ENCODE data around the gene PPP2R2C. TPM values are rescaled to one million over a fixed set of nuclear protein-coding genes. Genes with fewer than 3 reads are reported as not detected.
A peak's percentile ranks its signal among the peaks of the same experiment; 100 is the strongest.

PPP2R2C gene
- total RNA-seq, 4 donors from 2014 or later, result 0.47 to 4.6 (median 1.0) TPM

DNA sequence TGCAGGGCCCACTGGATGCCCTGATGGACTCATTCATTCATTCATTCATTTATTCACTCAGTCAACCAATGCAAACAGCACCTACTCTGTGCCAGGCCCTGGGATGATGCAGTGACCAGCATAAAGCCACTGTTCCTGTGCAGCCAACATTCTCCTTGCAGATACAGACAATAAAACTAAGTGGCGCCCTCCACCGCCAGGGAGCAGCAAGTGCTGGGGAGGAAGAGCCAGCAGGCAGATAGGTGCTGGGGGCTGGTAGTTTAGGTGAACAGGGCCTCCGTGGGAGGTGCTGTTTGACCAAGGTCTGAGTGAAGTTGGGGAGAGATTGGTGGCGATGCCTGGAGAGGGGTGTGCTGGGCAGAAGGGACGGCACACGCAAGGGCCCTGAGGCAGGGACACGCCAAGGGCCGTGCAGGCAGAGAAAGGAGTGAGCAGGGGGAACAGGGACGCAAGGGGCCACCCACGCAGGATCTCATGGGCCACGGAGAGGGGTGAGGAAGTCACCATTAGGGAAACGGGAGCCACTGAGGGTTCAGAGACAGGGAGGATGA lies 137.3 kb downstream of the PPP2R2C start:
- Histone ChIP-seq H3K27me3 (peaks cover 77% of the 10 kb centered on the region), H3K36me3 (no peaks in the 10 kb centered on the region), H3K4me1 (no peaks in the 10 kb centered on the region), H3K9me3 (peaks cover 0 to 11% (median 0%) of the 10 kb centered on the region in 3 donors), H3K4me3 (no peak overlapping the region), H3K27ac (no peak overlapping the region)
- no peak for TF ChIP-seq POLR2A (IDR thresholded peaks at IDR 0.05)
- ATAC-seq, result no peak
- 72% methylated on average over 6 to 11 of the region's 12 CpGs for WGBS, 2 donors (ENCODE audit: low coverage in 1 of 2)

DNA sequence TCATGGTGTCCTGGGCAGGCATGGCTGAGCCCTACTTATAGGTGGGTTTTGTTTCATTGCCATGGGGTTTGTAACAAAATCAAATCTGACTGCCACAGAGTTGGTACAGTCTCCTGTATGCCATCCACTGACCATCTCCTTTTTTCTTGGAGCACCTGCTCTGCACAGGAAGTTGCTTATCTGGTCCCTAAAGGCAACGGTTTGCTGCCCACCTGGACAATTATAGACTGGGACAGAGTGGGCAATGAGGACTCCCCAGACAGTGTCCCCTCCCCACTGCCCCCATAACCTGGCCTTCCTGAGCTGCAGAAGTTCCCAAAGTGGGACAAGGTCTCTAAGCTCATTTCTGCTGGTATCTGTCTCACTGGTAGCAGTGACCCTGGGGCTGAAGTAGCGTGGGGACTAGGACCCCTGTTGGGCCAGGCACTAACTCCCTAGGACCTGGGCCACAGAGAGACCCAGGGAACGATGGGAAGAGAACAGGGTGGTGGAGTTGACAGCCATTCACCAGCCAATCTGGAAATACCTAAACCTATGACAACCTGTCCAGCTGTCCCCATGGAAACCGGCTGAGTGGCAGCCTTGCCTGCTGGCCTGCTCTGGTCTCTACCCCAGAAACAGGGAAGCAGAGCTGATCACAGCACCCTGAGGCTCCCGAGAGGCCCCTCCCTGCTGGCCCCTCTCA lies 138.1 kb downstream of the PPP2R2C start:
- Histone ChIP-seq H3K9me3 (peaks cover 0 to 11% (median 0%) of the 10 kb centered on the region in 3 donors), H3K4me3 (no peak overlapping the region), H3K36me3 (no peaks in the 10 kb centered on the region), H3K4me1 (no peaks in the 10 kb centered on the region), H3K27me3 (peaks cover 70% of the 10 kb centered on the region), H3K27ac (no peak overlapping the region)
- no peak for ATAC-seq
- no CpG with 5 or more reads among the region's 5 CpGs for WGBS, 2 donors (ENCODE audit: low coverage in 1 of 2)
- TF ChIP-seq, protein P1, sequence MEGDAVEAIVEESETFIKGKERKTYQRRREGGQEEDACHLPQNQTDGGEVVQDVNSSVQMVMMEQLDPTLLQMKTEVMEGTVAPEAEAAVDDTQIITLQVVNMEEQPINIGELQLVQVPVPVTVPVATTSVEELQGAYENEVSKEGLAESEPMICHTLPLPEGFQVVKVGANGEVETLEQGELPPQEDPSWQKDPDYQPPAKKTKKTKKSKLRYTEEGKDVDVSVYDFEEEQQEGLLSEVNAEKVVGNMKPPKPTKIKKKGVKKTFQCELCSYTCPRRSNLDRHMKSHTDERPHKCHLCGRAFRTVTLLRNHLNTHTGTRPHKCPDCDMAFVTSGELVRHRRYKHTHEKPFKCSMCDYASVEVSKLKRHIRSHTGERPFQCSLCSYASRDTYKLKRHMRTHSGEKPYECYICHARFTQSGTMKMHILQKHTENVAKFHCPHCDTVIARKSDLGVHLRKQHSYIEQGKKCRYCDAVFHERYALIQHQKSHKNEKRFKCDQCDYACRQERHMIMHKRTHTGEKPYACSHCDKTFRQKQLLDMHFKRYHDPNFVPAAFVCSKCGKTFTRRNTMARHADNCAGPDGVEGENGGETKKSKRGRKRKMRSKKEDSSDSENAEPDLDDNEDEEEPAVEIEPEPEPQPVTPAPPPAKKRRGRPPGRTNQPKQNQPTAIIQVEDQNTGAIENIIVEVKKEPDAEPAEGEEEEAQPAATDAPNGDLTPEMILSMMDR (IDR thresholded peaks at IDR 0.05), result no peak
- TF ChIP-seq POLR2AphosphoS5 (IDR thresholded peaks at IDR 0.05) (no peak), POLR2A (IDR thresholded peaks at IDR 0.05) (no peak), EP300 (IDR thresholded peaks at IDR 0.05) (no peak)

DNA sequence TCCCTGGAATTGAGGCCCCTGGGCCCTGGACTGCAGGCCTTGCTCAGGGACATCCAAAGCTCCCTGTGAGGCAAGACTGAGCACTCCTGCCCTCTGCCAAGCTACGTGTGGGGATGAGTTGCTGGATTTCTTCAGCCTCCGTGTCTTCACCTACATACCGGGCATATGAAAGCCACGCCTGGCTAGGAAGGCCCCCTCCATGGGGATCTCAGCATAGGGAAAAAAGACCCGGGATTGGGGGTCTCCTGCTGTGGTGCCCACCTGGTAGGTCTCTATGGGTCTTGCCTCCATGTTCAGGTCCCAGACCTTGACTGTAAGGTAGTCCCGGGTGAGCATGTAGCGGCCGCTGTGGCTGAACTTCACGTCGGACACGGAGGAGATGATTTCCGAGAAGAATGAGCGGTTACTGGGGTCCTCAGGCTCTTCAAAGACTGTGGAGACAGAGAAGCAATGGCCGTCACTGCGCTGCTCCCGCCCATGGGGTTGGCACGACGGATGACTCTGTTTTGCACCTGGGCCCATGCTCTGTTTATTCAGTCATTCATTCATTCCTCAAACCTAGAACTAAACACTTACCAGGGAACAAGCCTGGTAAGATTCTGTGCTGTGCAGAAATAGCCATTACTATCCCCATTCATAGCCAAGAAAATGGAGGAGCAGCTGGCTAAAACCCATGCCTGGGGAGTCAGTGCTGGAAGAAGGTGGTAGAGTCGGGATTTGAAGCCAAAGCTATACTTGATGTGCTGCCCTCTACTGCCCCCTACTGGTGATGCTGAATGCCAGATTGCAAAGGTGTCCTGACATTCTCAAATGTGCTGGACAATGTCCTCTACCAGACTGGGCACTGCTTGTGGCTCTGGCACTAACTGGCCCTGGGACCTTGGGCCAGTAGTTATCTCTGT lies 138.9 kb downstream of the PPP2R2C start:
- TF ChIP-seq, protein P1 (IDR thresholded peaks at IDR 0.05), result peak in 1 of 4 experiments; percentile 6
- no peak for TF ChIP-seq EP300 (IDR thresholded peaks at IDR 0.05)
- Histone ChIP-seq H3K4me3 (no peak overlapping the region), H3K36me3 (no peaks in the 10 kb centered on the region), H3K27me3 (peaks cover 69% of the 10 kb centered on the region), H3K9me3 (peaks cover 0 to 11% (median 0%) of the 10 kb centered on the region in 3 donors), H3K4me1 (no peaks in the 10 kb centered on the region), H3K27ac (no peak overlapping the region)
- ATAC-seq, result no peak
- WGBS, 2 donors (ENCODE audit: low coverage in 1 of 2), result 40 to 88% methylated on average over 2 to 7 of the region's 19 CpGs

DNA sequence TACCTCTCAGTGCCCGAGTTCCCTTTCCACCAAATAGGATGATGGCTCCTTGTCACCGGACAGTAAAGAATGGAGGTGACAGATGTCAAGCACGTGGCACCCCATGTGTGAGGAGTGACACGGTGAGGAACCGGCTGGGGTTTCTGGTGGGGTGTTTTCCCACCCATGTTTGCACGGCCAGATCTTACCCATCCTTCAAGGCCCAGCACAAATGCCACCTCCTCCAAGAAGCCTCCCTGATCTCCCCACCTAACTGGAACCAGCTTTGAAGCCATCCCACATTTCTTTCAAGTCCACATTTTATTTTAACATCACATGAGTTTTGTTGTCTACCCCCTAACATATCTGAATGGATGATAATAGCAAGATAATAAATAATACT lies 139.8 kb downstream of the PPP2R2C start:
- H3K9me3 ChIP-seq, result peaks cover 0 to 11% (median 0%) of the 10 kb centered on the region in 3 donors
- no peak overlapping the region for H3K4me3 ChIP-seq
- no peak overlapping the region for H3K27ac ChIP-seq
- TF ChIP-seq, protein P1 (IDR thresholded peaks at IDR 0.05), result no peak
- 60% methylated on average over 2 of the region's 6 CpGs; no CpG with 5 or more reads in 1 of the 2 donors for WGBS, 2 donors (ENCODE audit: low coverage in 1 of 2)
- no peak for ATAC-seq
- H3K27me3 ChIP-seq, result peaks cover 70% of the 10 kb centered on the region
- H3K4me1 ChIP-seq, result no peaks in the 10 kb centered on the region
- no peaks in the 10 kb centered on the region for H3K36me3 ChIP-seq

DNA sequence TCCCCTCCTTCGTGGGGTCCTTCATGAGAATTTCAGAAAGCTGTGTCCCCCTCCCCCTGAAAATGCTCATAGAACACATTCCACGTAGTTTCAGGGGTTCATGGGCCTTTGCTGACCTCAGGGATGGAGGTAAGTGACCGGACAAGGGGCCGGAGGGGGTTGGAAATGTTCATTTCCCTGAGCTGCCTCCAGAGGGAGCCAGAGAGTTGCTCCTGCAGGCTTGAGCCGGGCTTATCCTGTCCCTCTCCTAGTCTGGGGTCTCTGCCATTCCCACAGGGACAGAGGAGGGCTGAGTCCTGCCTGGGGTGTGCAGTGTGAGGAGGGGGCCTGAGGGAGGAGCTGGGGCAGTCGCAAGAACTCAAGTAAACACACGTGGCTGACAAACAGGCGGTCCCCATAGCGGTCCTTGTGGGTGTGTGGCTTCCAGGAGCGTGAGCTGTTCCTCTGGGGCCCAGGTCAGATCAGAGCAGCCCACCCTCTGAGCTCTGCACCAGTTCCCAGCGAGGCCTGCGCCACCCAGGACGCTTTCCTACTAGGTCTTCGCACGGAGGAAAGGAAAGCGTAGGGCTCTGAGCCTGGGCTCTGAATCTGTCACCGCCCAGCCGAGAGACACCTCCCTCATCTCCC lies 140.3 kb downstream of the PPP2R2C start:
- Histone ChIP-seq H3K9me3 (peaks cover 0 to 11% (median 0%) of the 10 kb centered on the region in 3 donors), H3K27me3 (peaks cover 70% of the 10 kb centered on the region), H3K27ac (no peak overlapping the region), H3K4me1 (no peaks in the 10 kb centered on the region), H3K4me3 (no peak overlapping the region), H3K36me3 (no peaks in the 10 kb centered on the region)
- TF ChIP-seq EP300 (IDR thresholded peaks at IDR 0.05), result no peak
- TF ChIP-seq POLR2A (IDR thresholded peaks at IDR 0.05), result no peak
- TF ChIP-seq, protein P1 (IDR thresholded peaks at IDR 0.05), result peak in 3 of 4 experiments; percentile 28 to 76 (median 39)
- TF ChIP-seq POLR2AphosphoS5 (IDR thresholded peaks at IDR 0.05), result no peak
- 40% methylated on average over 2 of the region's 18 CpGs; no CpG with 5 or more reads in 1 of the 2 donors for WGBS, 2 donors (ENCODE audit: low coverage in 1 of 2)
- no peak for ATAC-seq
